GM19328 (cell line): Measurements from ENCODE around the gene POMT1.
"Not testable (repeated sequence)": the region's sequence is repeated elsewhere in the genome, so short reads cannot be mapped to it uniquely, and the experiment has no call there.

ENCODE experiments used
- ATAC-seq: cut with Tn5 transposase; IDR thresholded peaks from one replicate; pipeline ENCODE4 v1.9.1; 2021; ENCODE audit warnings: mild to moderate bottlenecking, moderate library complexity; ENCODE audit not compliant: unreplicated experiment

The POMT1 gene

GRCh38 chr9:131502781-131503625 lies at the start of gene POMT1:
Gene POMT1, plus strand, starts transcription at chr9:131502918. Its CDS starts 1,301 bp downstream, at chr9:131504219.
- peak; percentile 65 for ATAC-seq

DNA sequence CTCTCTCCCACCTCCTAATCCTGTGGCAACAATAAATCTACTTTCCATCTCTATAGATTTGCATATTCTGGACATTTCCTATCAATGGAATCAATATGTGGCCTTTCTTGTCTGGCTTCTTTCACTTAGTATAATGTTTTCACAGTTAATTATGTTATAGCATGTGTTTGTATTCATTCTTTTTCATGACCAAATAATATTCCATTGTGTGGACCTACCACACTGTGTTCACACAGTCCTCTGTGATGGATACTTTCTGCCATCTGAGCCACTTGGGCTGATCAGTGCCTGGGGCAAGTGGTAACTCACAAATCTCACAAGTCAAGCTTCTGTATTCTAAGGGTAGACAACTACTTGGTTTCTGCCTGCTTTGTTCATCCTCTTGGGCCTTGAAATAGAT lies 48.7 kb upstream of the POMT1 start:
- ATAC-seq = no peak

DNA sequence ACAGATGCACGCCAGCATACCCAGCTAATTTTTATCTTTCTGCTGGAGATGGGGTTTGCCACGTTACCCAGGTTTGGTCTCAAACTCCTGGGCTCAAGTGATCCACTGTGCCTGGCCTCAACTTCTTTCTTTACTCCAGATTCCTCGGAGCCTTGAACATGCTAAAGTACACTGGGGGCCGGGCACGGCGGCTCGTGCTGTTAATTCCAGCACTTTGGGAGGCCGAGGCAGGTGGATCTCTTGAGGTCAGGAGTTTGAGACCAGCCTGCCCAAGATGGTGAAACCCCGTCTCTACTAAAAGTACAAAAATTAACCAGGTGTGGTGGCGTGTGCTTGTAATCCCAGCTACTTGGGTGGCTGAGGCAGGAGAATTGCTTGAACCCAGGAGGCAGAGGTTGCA lies 47.1 kb upstream of the POMT1 start:
- not testable (repeated sequence) for ATAC-seq

DNA sequence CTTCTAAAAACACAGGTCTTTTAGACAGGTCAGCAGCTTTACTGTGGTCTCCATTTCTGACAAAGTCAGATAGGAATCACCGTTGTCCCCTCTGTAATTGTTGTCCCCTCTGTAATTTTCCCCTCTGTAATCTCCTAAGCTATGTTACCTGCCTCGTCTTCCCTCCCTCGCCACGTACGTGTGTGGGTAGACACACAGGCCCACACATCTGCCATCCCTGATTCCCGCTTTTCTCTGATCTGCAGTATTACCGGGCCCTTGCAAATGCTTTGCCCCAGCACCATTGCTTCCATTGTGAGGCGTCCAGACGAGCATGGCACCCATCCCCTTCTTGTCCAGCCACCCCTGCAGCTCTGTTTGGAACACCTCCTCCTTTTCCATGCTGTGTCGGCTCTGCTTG lies 45.0 kb upstream of the POMT1 start:
- ATAC-seq = no peak

- no peak for ATAC-seq
These were observed 43.7 kb upstream of the POMT1 start for GRCh38 chr9:131459056-131459455.

DNA sequence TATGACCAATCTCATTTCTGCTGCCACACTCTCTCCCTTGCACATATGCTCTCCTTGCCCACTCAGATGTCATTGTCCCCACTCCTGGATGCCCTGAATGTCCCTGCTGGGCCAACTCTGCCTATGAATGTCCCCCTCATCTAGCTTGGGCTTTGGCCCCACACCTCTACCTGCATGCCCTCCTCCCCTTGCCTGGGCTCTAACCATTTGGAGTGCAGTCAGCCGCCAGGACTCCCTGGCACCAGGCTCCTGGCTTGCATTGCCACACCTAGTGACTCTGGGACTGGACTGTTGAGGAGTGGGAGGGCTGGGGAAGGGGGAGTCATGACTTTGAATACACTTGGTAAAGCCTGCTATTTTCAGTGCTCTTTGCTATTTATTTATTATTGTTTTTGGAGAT lies 41.6 kb upstream of the POMT1 start:
- ATAC-seq = no peak

- ATAC-seq = no peak
These were observed 38.2 kb upstream of the POMT1 start for GRCh38 chr9:131464354-131465000.

- ATAC-seq = no peak
These were observed 37.3 kb upstream of the POMT1 start for GRCh38 chr9:131465401-131465800.

DNA sequence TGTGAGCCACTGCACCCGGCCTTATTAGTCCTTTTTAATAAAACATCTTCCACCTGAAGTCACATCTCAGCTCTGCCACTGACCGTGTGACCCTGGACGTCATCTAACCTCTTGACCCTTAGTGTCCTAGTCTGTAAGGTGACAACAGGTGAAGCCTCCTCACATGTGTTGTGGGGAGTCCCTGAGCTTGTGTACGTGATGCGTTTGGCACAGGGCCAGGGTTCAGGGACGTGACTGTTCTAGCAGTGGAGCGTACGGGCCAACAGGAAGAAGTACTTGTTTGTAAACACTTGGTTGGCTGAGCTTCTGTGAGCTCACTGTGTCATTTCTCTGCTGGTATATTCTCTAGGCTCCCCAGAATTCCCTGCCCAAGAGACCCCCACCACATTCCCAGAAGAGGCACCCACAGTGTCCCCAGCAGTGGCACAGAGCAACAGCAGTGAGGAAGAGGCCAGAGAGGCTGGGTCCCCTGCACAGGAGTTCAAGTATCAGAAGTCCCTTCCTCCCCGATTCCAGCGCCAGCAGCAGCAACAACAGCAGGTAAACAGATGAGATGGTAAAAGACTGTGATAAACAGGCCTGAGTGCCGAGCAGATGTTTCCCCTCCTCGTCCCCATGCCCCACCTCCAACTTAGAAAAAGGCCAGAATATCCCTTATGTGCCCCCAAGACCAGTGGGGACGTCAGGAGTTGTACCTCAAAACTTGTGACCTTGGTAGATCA lies 35.3 kb upstream of the POMT1 start:
- ATAC-seq = no peak

DNA sequence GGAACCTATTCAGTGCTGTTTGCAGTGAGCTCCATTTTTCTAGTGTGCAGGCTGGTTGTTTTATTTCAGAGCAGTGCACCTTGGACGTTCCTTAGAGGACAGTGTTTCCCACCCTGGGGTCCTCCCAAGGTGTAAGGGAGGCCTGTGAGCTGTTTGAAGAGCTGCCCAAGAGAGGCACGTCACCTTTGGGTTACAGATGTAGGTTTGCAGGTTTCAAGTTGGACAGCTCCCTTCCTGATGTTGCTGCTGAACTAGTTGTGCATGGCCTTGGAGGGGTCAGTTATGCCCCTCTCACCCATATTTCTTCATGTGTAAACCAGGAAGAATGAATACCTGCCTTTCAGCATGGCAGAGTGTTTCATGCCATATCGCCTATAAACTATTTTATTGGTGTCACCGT lies 34.7 kb upstream of the POMT1 start:
- no peak for ATAC-seq

DNA sequence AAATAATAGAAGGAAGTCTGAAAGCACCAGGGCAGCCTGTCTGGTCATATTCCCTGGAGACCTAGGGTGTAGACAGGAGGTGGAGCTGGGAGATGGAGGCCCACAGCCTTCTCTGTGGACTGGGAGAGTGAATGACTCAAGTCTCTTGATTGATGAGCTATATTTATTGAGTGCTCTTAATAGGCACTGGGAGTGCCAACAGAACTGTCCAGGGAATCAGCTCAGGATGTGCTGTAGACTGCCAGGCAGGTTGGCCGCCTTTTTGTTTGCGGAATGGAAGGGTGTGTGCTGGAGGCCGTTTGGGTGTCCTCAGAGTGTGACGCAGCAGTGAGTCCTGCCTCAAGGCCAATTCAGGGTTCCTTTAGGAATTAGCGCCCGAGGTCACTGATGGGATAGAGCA lies 33.4 kb upstream of the POMT1 start:
- no peak for ATAC-seq

- ATAC-seq = no peak
These were observed 32.8 kb upstream of the POMT1 start for GRCh38 chr9:131469951-131470350.

GRCh38 chr9:131470581-131470991 lies 32.1 kb upstream of the POMT1 start:
- no peak for ATAC-seq

- not testable (repeated sequence) for ATAC-seq
These were observed 30.6 kb upstream of the POMT1 start for GRCh38 chr9:131472085-131472484.

GRCh38 chr9:131473198-131473885 lies 29.4 kb upstream of the POMT1 start:
- ATAC-seq = no peak

DNA sequence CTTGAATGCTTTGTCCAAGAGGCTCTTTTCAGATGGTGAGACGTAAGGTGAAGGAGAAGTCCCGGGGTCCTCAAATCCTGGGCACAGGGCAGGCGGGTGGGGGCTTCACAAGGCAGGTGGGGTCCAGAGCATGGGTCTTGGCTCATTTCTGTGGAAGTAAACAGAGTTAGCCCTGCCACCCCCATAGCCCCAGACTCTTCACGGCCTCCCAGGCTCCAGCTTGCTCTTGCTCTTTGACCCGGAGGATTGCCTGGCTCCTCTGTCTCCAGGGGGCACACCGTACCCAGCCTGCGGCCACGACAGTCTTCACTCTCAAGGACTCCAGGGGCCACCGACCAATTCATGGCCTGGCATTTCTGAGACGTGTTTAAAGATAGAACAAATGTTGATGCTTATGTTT lies 28.8 kb upstream of the POMT1 start:
- no peak for ATAC-seq

DNA sequence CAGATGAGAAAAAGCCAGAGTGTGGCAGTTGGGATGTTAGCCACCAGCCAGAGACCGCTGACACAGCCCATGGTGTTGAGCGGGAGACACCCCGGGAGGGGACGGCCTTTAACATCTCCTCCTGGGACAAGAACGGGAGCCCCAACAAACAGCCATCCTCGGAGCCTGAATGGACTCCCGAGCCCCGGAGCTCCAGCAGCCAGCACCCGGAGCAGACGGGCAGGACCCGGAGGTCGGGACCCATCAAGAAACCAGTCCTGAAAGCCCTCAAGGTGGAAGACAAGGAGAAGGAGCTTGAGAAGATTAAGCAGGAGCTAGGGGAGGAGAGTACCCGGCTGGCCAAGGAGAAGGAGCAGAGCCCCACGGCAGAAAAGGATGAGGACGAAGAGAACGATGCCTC lies 28.0 kb upstream of the POMT1 start:
- no peak for ATAC-seq

DNA sequence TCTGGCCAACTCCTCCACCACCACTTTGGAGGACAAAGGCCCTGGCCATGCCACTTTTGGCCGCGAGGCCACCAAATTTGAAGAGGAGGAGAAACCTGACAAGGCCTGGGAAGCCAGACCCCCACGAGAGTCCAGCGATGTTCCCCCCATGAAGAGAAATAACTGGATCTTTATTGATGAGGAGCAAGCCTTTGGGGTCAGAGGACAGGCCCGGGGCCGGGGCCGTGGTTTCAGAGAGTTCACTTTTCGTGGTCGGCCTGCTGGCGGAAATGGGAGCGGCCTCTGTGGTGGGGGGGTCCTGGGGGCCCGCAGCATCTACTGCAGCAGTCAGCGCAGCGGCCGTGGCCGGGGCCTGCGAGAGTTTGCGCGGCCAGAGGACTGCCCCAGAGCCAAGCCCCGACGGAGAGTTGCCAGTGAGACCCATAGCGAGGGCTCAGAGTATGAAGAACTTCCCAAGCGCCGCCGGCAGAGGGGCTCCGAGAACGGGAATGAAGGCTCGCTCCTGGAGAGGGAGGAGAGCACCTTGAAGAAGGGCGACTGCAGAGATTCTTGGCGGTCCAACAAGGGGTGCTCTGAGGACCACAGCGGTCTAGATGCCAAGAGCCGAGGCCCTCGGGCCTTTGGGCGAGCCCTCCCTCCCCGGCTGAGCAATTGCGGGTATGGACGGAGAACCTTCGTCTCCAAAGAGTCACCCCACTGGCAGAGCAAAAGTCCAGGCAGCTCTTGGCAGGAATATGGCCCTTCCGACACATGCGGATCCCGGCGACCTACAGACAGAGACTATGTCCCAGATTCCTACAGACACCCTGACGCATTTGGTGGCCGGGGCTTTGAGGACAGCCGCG lies 27.4 kb upstream of the POMT1 start:
- no peak for ATAC-seq

GRCh38 chr9:131475956-131476776 lies 26.6 kb upstream of the POMT1 start:
- ATAC-seq = no peak
